Peyer's patch (tissue), 4 donors: Measurements from ENCODE around the gene HOXC5. TPM values are rescaled to one million over a fixed set of nuclear protein-coding genes. Genes with fewer than 3 reads are reported as not detected.
"Not testable (repeated sequence)": the region's sequence is repeated elsewhere in the genome, so short reads cannot be mapped to it uniquely, and the experiment has no call there.

Source experiments
- DNase-seq, 3 donors: peaks; one replicate each; pipeline ENCODE4 v3.0.0-alpha.2; 2017 to 2019
- H3K27ac ChIP-seq, 4 donors: fragments of 200-600 bp; sonication (generic); one replicate each; pipeline ENCODE4 v1.5.1; 2016 to 2019
- H3K27me3 ChIP-seq, 2 donors: fragments of 200-600 bp; sonication (generic); one replicate each; pipeline ENCODE4 v1.5.1; 2019
- H3K36me3 ChIP-seq, 3 donors: fragments of 200-600 bp; sonication (generic); one replicate each; pipeline ENCODE4 v1.5.1; 2016 to 2019
- H3K4me1 ChIP-seq, 4 donors: fragments of 200-600 bp; sonication (generic); one replicate each; pipeline ENCODE4 v1.5.1; 2016 to 2019
- H3K4me3 ChIP-seq, 4 donors: fragments of 200-600 bp; sonication (generic); 1 replicate in 3 of 4; 2 replicates in 1 of 4; pipeline ENCODE4 v1.5.1; 2016 to 2019; ENCODE audit warnings: mild to moderate bottlenecking in 1 of 4
- H3K9me3 ChIP-seq, 4 donors: fragments of 200-600 bp; sonication (generic); one replicate each; pipeline ENCODE4 v1.5.1; 2016 to 2019; ENCODE audit warnings: mild to moderate bottlenecking in 1 of 4
- CTCF ChIP-seq, 6 experiments: fragments of 450-650 bp in 4 of 6; fragments of 200-600 bp in 2 of 6; sonication (generic) in 1 of 6; IDR thresholded peaks; one replicate each; pipeline ENCODE4 v1.5.1; 2017 to 2019; ENCODE audit warnings: antibody characterized with exemption in 6 of 6, mild to moderate bottlenecking in 3 of 6, moderate library complexity in 1 of 6
- POLR2A ChIP-seq, 2 donors: fragments of 450-650 bp; IDR thresholded peaks; one replicate each; pipeline ENCODE4 v1.5.1; 2017; ENCODE audit warnings: antibody characterized with exemption in 2 of 2, mild to moderate bottlenecking in 2 of 2, moderate library complexity in 2 of 2
- small RNA-seq, 2 donors: library from RNA; depleted of rRNA; stranded (forward); fragments of <200 nt; gene quantifications; one replicate each; pipeline ENCODE3, GENCODE V24; 2016
- total RNA-seq, 4 donors: library from RNA; depleted of rRNA; stranded (reverse); fragments of >200 nt; gene quantifications; one replicate each; pipeline ENCODE4 v1.1.0, GENCODE V29; 2016

Gene HOXC5
- total RNA-seq, 4 donors from 2014 or later = not detected

GRCh38 chr12:54075974-54076373 lies 43.1 kb downstream of the HOXC5 start:
- Histone ChIP-seq H3K4me3 (no peak overlapping the region), H3K27me3 (no peaks in the 10 kb centered on the region), H3K27ac (no peak overlapping the region), H3K9me3 (no peaks in the 10 kb centered on the region), H3K4me1 (no peaks in the 10 kb centered on the region), H3K36me3 (no peaks in the 10 kb centered on the region)
- DNase-seq = no peak
- no peak for TF ChIP-seq POLR2A (IDR thresholded peaks at IDR 0.05)
- TF ChIP-seq CTCF (IDR thresholded peaks at IDR 0.05) = no peak

- not testable (repeated sequence) for DNase-seq, H3K36me3 ChIP-seq, H3K9me3 ChIP-seq, H3K4me1 ChIP-seq, H3K27me3 ChIP-seq
- peak overlapping the region in 3 of 4 donors; percentile 20 to 92 (median 63) for H3K27ac ChIP-seq
- H3K4me3 ChIP-seq = peak overlapping the region in 1 of 4 donors; percentile 36
Measured at GRCh38 chr12:54077843-54078242, 45.0 kb downstream of the HOXC5 start.

- DNase-seq, H3K36me3 ChIP-seq, H3K4me1 ChIP-seq, H3K9me3 ChIP-seq, H3K27me3 ChIP-seq: not testable (repeated sequence)
- Histone ChIP-seq H3K27ac (peak overlapping the region; percentile 32 to 92 (median 60)), H3K4me3 (peak overlapping the region in 1 of 4 donors; percentile 37)
Measured at GRCh38 chr12:54079115-54079514, 46.3 kb downstream of the HOXC5 start.

- not testable (repeated sequence) for DNase-seq, H3K27me3 ChIP-seq
Measured at GRCh38 chr12:54080008-54080924, 47.4 kb downstream of the HOXC5 start.

GRCh38 chr12:54081053-54081514 lies 48.2 kb downstream of the HOXC5 start:
- H3K36me3 ChIP-seq, H3K4me1 ChIP-seq, H3K27me3 ChIP-seq, H3K9me3 ChIP-seq: not testable (repeated sequence)
- Histone ChIP-seq H3K27ac (peak overlapping the region; percentile 82 to 92 (median 82)), H3K4me3 (peak overlapping the region in 3 of 4 donors; percentile 12 to 43 (median 37))
- DNase-seq = peak in 2 of 3 donors; percentile 58 to 61

More at GRCh38 chr12:54080008-54080924, 47.4 kb downstream of the HOXC5 start:
- H3K9me3 ChIP-seq, H3K4me1 ChIP-seq, H3K36me3 ChIP-seq: not testable (repeated sequence)
- Histone ChIP-seq H3K4me3 (peak overlapping the region in 1 of 4 donors; percentile 43), H3K27ac (peak overlapping the region; percentile 65 to 92 (median 82))

GRCh38 chr12:54081581-54082396 lies 48.9 kb downstream of the HOXC5 start:
- Histone ChIP-seq H3K4me3 (peak overlapping the region; percentile 29 to 51 (median 40)), H3K27ac (peak overlapping the region; percentile 82 to 92 (median 82))
- DNase-seq = peak in 1 of 3 donors; percentile 23

GRCh38 chr12:54082397-54082892 lies 49.6 kb downstream of the HOXC5 start:
- Histone ChIP-seq H3K27me3 (no peaks in the 10 kb centered on the region), H3K27ac (peak overlapping the region; percentile 82 to 92 (median 82)), H3K9me3 (no peaks in the 10 kb centered on the region), H3K36me3 (no peaks in the 10 kb centered on the region), H3K4me3 (peak overlapping the region; percentile 25 to 51 (median 33)), H3K4me1 (peaks cover 0 to 5% (median 0%) of the 10 kb centered on the region in 4 donors)
- TF ChIP-seq POLR2A (IDR thresholded peaks at IDR 0.05) = no peak
- DNase-seq = peak; percentile 57 to 71 (median 58)

More at GRCh38 chr12:54081581-54082396, 48.9 kb downstream of the HOXC5 start:
- H3K9me3 ChIP-seq, H3K4me1 ChIP-seq, H3K27me3 ChIP-seq, H3K36me3 ChIP-seq: not testable (repeated sequence)

Small RNA genes lying within 50 kb of the gene (small RNA-seq; reads per million reads assigned to genes)
- gene HOXC5 (0 reads per million in 2 donors), gene MIR196A2 (33.5 to 127 reads per million in 2 donors), gene MIR615 (3.2 to 4.0 reads per million in 2 donors)

Other genes starting within 250 kb of the HOXC5 start
- not detected for gene HOXC13, start 94.2 kb upstream of the HOXC5 start, total RNA-seq
- gene HOXC12, start 78.1 kb upstream of the HOXC5 start, total RNA-seq = not detected
- gene HOXC11, start 59.9 kb upstream of the HOXC5 start, total RNA-seq = under 1 TPM in 3 of 4 donors, not detected in 1; 0.40 to 0.76 (median 0.70) TPM
- gene HOTAIR, start 58.1 kb upstream of the HOXC5 start, total RNA-seq = 1 to 10 TPM in 1 of 4 donors, not detected in 3; 1.4 TPM
- 1 to 10 TPM in 1 of 4 donors, not detected in 3; 1.0 TPM for gene HOXC10, start 47.9 kb upstream of the HOXC5 start, total RNA-seq
- gene HOXC9, start 32.9 kb upstream of the HOXC5 start, total RNA-seq = 10 to 100 TPM in 1 of 4 donors, 1 to 10 TPM in 2, not detected in 1; 1.7 to 13.2 (median 1.9) TPM
- 1 to 10 TPM in 3 of 4 donors, under 1 TPM in 1; 0.35 to 1.7 (median 1.1) TPM for gene HOXC8, start 24.1 kb upstream of the HOXC5 start, total RNA-seq
- 1 to 10 TPM in 2 of 4 donors, under 1 TPM in 2; 0.70 to 1.7 (median 1.3) TPM for gene HOXC6, start 4.6 kb upstream of the HOXC5 start, total RNA-seq
- 1 to 10 TPM; 1.1 to 8.3 (median 1.8) TPM for gene HOXC4, start 20.8 kb downstream of the HOXC5 start, total RNA-seq
- 10 to 100 TPM; 37.7 to 86.6 (median 54.2) TPM for gene SMUG1, start 155.9 kb downstream of the HOXC5 start, total RNA-seq
- gene CBX5, start 247.1 kb downstream of the HOXC5 start, total RNA-seq = 10 to 100 TPM; 14.9 to 33.0 (median 20.4) TPM
- gene HNRNPA1, start 247.7 kb downstream of the HOXC5 start, total RNA-seq = 100 to 1,000 TPM; 198 to 703 (median 254) TPM